CD4-positive, CD25-positive, alpha-beta regulatory T cell (primary cell): ENCODE results near the gene TMEM182. TPM values are rescaled to one million over a fixed set of nuclear protein-coding genes. Genes with fewer than 3 reads are reported as not detected.

Experiments
- ATAC-seq, 2 donors: fragments of 150-1000 bp; cut with Tn5 transposase; one replicate each; pipeline ENCODE4 v1.10.0; 2021; ENCODE audit warnings: low read depth in 2 of 2, moderate number of reproducible peaks in 2 of 2, moderate library complexity in 1 of 2
- DNase-seq, 3 donors: peaks; one replicate each; pipeline versions ENCODE4 v3.0.0 to v3.0.0-alpha.2; 2012 to 2022; ENCODE audit warnings: mixed read lengths in 1 of 3
- H3K27ac ChIP-seq: one replicate; pipeline ENCODE4 v1.7.0; 2013; ENCODE audit warnings: mild to moderate bottlenecking, low read length; ENCODE audit not compliant: insufficient read depth, poor library complexity, severe bottlenecking
- H3K27me3 ChIP-seq: one replicate; pipeline ENCODE4 v1.7.0; 2013; ENCODE audit warnings: low read length; ENCODE audit not compliant: control insufficient read depth, insufficient read depth
- H3K36me3 ChIP-seq: one replicate; pipeline ENCODE4 v1.7.0; 2013; ENCODE audit warnings: mild to moderate bottlenecking, low read length, moderate library complexity; ENCODE audit not compliant: control insufficient read depth, insufficient read depth
- H3K4me1 ChIP-seq: 2 replicates; pipeline ENCODE4 v1.7.0; 2013; ENCODE audit warnings: mild to moderate bottlenecking, low read length; ENCODE audit not compliant: insufficient read depth, control insufficient read depth, poor library complexity, severe bottlenecking
- H3K4me3 ChIP-seq: one replicate; pipeline ENCODE4 v1.7.0; 2013; ENCODE audit warnings: low read depth, mild to moderate bottlenecking, low read length, moderate library complexity
- H3K9me3 ChIP-seq, 2 experiments: 1 replicate in 1 of 2; 2 replicates in 1 of 2; pipeline ENCODE4 v1.7.0; 2013; ENCODE audit warnings: low read length in 2 of 2, mild to moderate bottlenecking in 1 of 2, moderate library complexity in 1 of 2; ENCODE audit not compliant: control insufficient read depth in 2 of 2
- H3K27ac Mint-ChIP-seq, 3 donors: one replicate each; pipeline ENCODE4 v1.8.0; 2020 to 2022; ENCODE audit warnings: mild to moderate bottlenecking in 3 of 3, mixed read lengths in 3 of 3, moderate library complexity in 2 of 3
- H3K27me3 Mint-ChIP-seq: one replicate; pipeline ENCODE4 v1.8.0; 2022; ENCODE audit warnings: mild to moderate bottlenecking, mixed read lengths
- H3K36me3 Mint-ChIP-seq: one replicate; pipeline ENCODE4 v1.8.0; 2020; ENCODE audit warnings: mixed read lengths
- H3K4me1 Mint-ChIP-seq, 4 donors: one replicate each; pipeline ENCODE4 v1.8.0; 2020 to 2022; ENCODE audit warnings: mixed read lengths in 4 of 4, mild to moderate bottlenecking in 1 of 4
- H3K4me3 Mint-ChIP-seq, 4 donors: one replicate each; pipeline ENCODE4 v1.8.0; 2020 to 2022; ENCODE audit warnings: mild to moderate bottlenecking in 4 of 4, mixed read lengths in 4 of 4, moderate library complexity in 3 of 4
- H3K9me3 Mint-ChIP-seq, 7 donors: one replicate each; pipeline ENCODE4 v1.8.0; 2020 to 2022; ENCODE audit warnings: mixed read lengths in 7 of 7, mild to moderate bottlenecking in 3 of 7, moderate library complexity in 2 of 7
- polyA plus RNA-seq, 4 donors: library from polyadenylated mRNA; unstranded; fragments of 300-500 nt; fragmentation: Illumina TruSeq; gene quantifications; one replicate each; pipeline ENCODE4 v1.2.3, GENCODE V29; 2021
- total RNA-seq: library from RNA; stranded (reverse); gene quantifications from one replicate; pipeline ENCODE4 v1.2.3, GENCODE V29; 2022

TMEM182 gene
- total and polyA plus RNA-seq, 5 donors from 2014 or later = 3.3 to 6.5 (median 4.4) TPM

DNA sequence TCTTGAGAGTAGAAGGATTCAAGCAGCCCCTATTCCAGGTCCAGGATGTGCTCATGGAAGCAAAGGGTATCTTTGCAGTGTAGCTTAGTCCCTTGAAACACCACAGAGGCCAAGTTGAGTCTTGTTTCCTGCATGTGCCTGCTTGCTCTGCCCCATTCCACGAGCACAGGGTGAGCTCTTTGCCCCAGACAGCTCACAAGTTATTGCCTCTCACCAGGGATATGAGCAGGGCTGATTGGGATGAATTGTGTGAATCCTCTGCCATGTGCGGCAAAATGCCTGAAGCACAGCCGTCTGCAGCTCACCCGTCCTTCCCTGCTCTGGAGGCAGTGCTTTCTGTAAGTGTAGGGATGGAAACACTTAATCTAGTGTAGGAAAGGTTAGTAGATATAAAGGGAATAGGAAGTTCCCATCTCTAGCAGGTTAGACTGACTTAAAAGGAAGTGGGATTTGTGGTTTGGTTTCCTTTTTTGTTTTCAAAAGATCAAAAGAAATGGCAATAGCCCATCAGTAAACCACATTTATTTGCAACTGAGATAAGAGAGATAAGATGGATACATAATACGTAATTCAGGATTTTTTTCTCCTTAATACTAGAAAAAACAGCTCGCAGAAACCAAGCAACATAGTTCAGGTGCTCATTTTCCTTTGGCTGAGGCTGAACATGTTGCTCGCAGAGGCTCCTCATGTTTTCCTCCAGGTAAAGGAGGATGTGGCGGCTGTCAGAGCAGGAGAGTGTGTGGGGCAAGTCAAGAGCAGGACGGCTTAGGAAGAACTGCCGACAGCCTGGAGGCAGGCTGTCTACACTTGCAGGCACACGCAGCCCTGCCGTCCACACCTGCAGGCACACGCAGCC is 41.4 kb downstream of the TMEM182 start:
- Mint-ChIP-seq H3K9me3 (peaks cover 0 to 44% (median 12%) of the 10 kb centered on the region in 7 donors), H3K27ac (peak overlapping the region in 2 of 3 donors; percentile 23 to 36), H3K27me3 (no peaks in the 10 kb centered on the region), H3K4me1 (peaks cover 4 to 9% (median 5%) of the 10 kb centered on the region in 4 donors), H3K36me3 (peaks cover 47% of the 10 kb centered on the region), H3K4me3 (peak overlapping the region in 1 of 4 donors; percentile 17)
- Histone ChIP-seq H3K27me3 (no peaks in the 10 kb centered on the region), H3K4me1 (peaks cover 3% of the 10 kb centered on the region), H3K9me3 (peaks cover 29 to 40% of the 10 kb centered on the region in 2 experiments), H3K36me3 (peaks cover 9% of the 10 kb centered on the region), H3K27ac (no peak overlapping the region), H3K4me3 (no peak overlapping the region)
- ATAC-seq (no peak), DNase-seq (peak in 1 of 3 donors; percentile 6)

DNA sequence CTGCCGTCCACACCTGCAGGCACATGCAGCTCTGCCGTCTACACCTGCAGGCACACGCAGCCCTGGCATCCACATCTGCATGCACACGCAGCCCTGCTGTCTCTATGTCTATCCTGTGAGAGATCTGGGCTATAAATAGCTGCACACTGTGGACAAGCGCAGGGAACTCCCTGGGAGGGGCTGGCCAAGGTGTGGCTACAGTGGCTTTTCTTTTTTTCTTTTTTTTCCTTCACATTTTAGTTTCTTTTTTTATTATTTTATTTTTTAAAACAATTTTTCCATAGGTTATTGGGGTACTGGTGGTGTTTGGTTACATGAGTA is 42.0 kb downstream of the TMEM182 start:
- Mint-ChIP-seq H3K4me1 (peaks cover 4 to 9% (median 5%) of the 10 kb centered on the region in 4 donors), H3K4me3 (no peak overlapping the region), H3K27me3 (no peaks in the 10 kb centered on the region), H3K27ac (peak overlapping the region in 1 of 3 donors; percentile 23), H3K36me3 (peaks cover 44% of the 10 kb centered on the region), H3K9me3 (peaks cover 0 to 42% (median 12%) of the 10 kb centered on the region in 7 donors)
- peaks cover 29 to 40% of the 10 kb centered on the region in 2 experiments for H3K9me3 ChIP-seq
- H3K27ac ChIP-seq = no peak overlapping the region
- peaks cover 3% of the 10 kb centered on the region for H3K4me1 ChIP-seq
- ATAC-seq (no peak), DNase-seq (no peak)
- H3K36me3 ChIP-seq = peaks cover 9% of the 10 kb centered on the region
- no peaks in the 10 kb centered on the region for H3K27me3 ChIP-seq
- H3K4me3 ChIP-seq = no peak overlapping the region

DNA sequence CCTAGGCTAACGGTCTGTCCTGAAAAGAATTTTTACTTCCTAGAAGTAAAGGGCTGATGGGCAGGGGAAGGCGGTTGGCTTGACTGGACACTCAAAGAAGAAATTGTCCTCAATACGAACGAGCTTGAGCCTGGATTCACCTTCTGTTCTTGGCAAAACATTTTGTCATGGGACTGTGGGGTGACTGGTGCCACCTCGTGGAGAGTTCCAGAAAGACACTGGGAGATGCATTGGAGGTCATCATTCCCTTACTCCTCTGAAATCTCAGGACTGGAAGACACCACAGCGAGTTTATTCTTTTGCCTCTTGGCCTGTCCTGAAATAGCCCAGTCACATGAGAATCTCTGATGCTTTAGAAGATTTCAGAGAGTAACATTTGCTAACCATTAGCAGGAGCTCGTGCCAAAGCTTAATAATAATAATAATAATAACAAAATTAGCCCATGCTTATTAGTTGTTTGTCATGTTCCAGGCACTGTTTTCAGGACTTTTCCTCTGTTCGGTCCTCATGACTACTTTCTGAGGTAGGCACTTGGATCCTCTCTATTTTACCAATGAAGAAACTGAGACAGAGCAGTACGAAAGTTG is 44.5 kb downstream of the TMEM182 start:
- peaks cover 4 to 9% (median 5%) of the 10 kb centered on the region in 4 donors for H3K4me1 Mint-ChIP-seq
- H3K4me1 ChIP-seq = peaks cover 3% of the 10 kb centered on the region
- H3K27ac Mint-ChIP-seq = no peak overlapping the region
- no peaks in the 10 kb centered on the region for H3K36me3 ChIP-seq
- H3K9me3 Mint-ChIP-seq = peaks cover 0 to 18% (median 2%) of the 10 kb centered on the region in 7 donors
- peaks cover 19% of the 10 kb centered on the region for H3K36me3 Mint-ChIP-seq
- H3K4me3 ChIP-seq = no peak overlapping the region
- H3K27ac ChIP-seq = no peak overlapping the region
- H3K9me3 ChIP-seq = peaks cover 13 to 16% of the 10 kb centered on the region in 2 experiments
- ATAC-seq (no peak), DNase-seq (peak in 1 of 3 donors; percentile 35)
- H3K4me3 Mint-ChIP-seq = no peak overlapping the region
- H3K27me3 Mint-ChIP-seq = no peaks in the 10 kb centered on the region
- H3K27me3 ChIP-seq = no peaks in the 10 kb centered on the region

DNA sequence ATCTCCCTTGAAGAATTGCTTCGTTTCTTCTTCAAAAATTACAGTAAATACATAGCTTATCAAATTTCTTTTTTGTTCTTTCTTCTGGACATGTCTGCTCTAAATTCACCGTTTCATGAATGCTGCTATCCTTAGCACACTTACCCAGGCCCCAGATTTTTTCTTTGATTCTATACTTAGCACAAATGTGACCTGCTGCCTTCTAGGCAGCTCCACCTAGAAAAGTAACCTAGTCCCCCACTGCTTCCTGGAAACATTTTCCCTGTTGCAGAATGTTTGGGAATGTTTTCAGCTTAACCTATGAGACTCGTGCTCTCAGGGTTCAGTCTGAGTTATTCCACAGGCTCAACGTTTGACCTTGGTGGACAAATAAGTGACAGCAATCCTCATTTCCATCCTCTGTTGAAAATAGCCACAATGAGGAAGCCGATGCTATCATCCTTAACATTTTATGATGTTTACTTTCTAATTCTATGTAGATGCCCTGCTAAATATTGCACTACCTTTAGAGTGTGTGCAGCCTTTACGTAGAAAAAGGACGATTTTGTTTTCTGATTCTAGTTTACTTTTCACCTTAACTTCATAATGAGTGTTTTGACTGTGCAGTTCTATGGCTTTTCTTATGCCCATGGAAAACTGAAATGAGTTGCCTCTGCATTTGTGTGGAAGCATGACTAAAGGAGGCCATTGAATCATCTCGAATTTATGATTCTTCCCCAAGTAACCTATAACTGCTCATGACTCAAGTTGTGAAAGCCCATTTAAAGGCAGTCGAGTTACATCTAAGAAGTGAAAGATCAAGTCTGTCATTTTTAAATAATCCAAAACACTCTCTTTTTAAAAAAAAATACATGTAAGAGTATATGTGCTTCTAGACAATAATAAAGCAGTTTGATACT is 47.7 kb downstream of the TMEM182 start:
- H3K36me3 Mint-ChIP-seq = peaks cover 8% of the 10 kb centered on the region
- no peaks in the 10 kb centered on the region for H3K9me3 Mint-ChIP-seq
- H3K4me3 Mint-ChIP-seq = no peak overlapping the region
- ATAC-seq (no peak), DNase-seq (no peak)
- H3K27me3 Mint-ChIP-seq = no peaks in the 10 kb centered on the region
- Histone ChIP-seq H3K4me3 (no peak overlapping the region), H3K9me3 (no peaks in the 10 kb centered on the region), H3K36me3 (no peaks in the 10 kb centered on the region), H3K27ac (no peak overlapping the region), H3K4me1 (no peaks in the 10 kb centered on the region), H3K27me3 (no peaks in the 10 kb centered on the region)
- no peaks in the 10 kb centered on the region for H3K4me1 Mint-ChIP-seq
- no peak overlapping the region for H3K27ac Mint-ChIP-seq

DNA sequence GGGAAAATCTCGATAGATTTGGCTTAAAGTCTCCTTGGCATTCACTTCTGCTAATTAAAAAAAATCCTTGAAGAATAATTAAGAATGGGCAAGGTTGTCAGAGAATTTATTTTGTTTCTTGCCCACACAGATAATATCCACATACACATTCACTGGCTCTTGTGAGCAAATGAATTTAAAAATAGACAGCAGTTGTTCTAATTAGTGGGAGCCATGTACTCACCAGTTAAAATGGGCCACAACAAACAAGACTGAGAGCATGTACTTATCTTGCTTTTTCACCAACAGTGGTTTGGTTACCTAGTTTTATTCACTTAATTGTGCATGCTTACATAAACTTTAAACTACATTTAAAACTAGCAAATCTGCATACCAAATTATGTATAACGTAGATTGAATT is 53.5 kb downstream of the TMEM182 start:
- H3K4me1 ChIP-seq = no peaks in the 10 kb centered on the region
- Mint-ChIP-seq H3K4me3 (no peak overlapping the region), H3K27me3 (no peaks in the 10 kb centered on the region), H3K36me3 (peaks cover 6% of the 10 kb centered on the region), H3K4me1 (no peaks in the 10 kb centered on the region), H3K27ac (no peak overlapping the region), H3K9me3 (no peaks in the 10 kb centered on the region)
- H3K9me3 ChIP-seq = no peaks in the 10 kb centered on the region
- no peak for ATAC-seq
- H3K27ac ChIP-seq = no peak overlapping the region
- no peak overlapping the region for H3K4me3 ChIP-seq
- H3K36me3 ChIP-seq = no peaks in the 10 kb centered on the region
- no peaks in the 10 kb centered on the region for H3K27me3 ChIP-seq
- DNase-seq = no peak

DNA sequence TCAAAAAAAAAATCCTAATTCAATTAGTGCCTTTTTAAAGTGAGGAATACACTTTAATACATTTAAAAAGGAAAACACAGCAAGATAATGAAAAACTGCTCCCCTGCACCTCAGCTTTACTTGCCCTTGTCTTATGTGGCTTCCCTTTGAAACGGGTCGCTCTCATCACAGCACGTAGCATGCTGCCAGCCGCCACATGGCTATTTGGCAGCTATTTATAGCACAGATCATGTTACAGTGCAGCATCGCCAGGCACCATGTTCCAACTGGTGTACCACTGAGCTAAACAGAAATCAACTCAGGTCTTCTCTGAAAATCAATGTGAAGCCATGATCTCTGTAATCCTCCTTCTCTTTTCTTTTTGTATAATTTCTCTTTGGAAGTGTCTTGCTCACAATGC is 65.1 kb downstream of the TMEM182 start:
- H3K27ac Mint-ChIP-seq = no peak overlapping the region
- no peaks in the 10 kb centered on the region for H3K36me3 Mint-ChIP-seq
- ATAC-seq (no peak), DNase-seq (no peak)
- no peak overlapping the region for H3K4me3 ChIP-seq
- no peaks in the 10 kb centered on the region for H3K27me3 ChIP-seq
- H3K4me1 Mint-ChIP-seq = peaks cover 0 to 2% (median 0%) of the 10 kb centered on the region in 4 donors
- no peaks in the 10 kb centered on the region for H3K36me3 ChIP-seq
- H3K9me3 Mint-ChIP-seq = peaks cover 0 to 4% (median 0%) of the 10 kb centered on the region in 7 donors
- no peaks in the 10 kb centered on the region for H3K9me3 ChIP-seq
- H3K4me1 ChIP-seq = no peaks in the 10 kb centered on the region
- no peak overlapping the region for H3K4me3 Mint-ChIP-seq
- no peak overlapping the region for H3K27ac ChIP-seq
- H3K27me3 Mint-ChIP-seq = no peaks in the 10 kb centered on the region

DNA sequence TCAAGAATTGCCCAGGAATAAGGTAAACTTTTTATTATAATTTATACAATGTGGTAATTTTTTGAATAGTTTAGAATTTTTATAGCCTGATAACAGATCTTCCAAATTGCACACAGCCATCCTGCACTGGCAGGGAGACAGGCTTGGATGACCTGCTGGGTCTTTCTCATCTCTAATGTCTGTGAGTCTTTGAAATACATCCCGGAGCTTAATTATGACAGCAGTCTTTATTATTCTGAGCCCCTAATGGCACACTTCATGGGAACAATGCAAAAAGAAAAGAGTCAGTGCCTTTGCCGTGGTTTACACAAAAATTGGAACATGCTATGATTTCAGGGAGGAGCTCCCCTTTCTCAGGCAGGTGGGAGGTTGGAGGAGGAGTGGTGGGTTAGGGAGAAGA is 71.0 kb downstream of the TMEM182 start:
- H3K36me3 ChIP-seq = no peaks in the 10 kb centered on the region
- H3K27ac ChIP-seq = no peak overlapping the region
- no peaks in the 10 kb centered on the region for H3K9me3 ChIP-seq
- no peak overlapping the region for H3K4me3 ChIP-seq
- DNase-seq = no peak
- Mint-ChIP-seq H3K36me3 (peaks cover 7% of the 10 kb centered on the region), H3K4me1 (no peaks in the 10 kb centered on the region), H3K27ac (no peak overlapping the region), H3K4me3 (no peak overlapping the region), H3K27me3 (no peaks in the 10 kb centered on the region), H3K9me3 (peaks cover 0 to 4% (median 0%) of the 10 kb centered on the region in 7 donors)
- no peaks in the 10 kb centered on the region for H3K4me1 ChIP-seq
- ATAC-seq = no peak
- no peaks in the 10 kb centered on the region for H3K27me3 ChIP-seq
